HG02981 (cell line): ENCODE measurements around the gene ZBTB22.
"Not testable (repeated sequence)": the region's sequence is repeated elsewhere in the genome, so short reads cannot be mapped to it uniquely, and the experiment has no call there.

Experiments used
- ATAC-seq: cut with Tn5 transposase; IDR thresholded peaks from one replicate; pipeline ENCODE4 v1.9.1; 2021; ENCODE audit warnings: mild to moderate bottlenecking, moderate library complexity; ENCODE audit not compliant: unreplicated experiment

Gene ZBTB22

DNA sequence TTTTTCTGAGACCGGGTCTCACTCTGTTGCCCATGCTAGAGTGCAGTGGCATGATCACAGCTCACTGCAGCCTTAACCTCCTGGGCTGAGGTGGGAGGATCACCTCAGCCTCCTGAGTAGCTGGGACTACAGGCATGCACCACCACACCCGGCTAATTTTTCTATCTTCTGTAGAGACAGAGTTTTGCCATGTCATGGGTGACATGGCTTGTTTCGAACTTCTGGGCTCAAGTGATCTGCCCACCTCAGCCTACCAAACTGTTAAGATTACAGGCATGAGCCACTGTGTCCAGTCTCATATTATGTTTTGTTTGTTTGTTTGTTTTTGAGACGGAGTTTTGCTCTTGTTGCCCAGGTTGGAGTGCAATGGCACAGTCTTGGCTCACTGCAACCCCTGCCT, 32.3 kb downstream of the ZBTB22 start:
- not testable (repeated sequence) for ATAC-seq

DNA sequence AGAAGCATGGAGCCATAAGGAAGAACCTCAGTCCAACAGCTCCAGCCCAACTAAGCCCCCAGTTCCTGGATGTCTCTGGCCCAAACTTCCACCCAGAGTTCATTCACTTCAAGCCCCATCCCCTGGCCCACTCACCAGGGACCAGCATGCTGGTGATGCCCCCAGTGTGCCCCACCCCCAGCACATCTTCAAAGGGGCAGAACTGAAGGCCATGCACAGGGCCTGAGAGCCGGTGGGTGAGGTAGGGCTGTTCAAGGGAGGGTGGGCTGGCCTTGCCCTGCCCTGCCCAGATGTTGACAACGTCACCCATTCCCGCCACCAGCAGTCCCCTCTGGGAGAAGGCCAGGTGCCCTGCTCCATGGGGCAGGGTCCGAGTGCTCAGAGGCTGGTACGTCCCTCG, 37.0 kb downstream of the ZBTB22 start:
- no peak for ATAC-seq

DNA sequence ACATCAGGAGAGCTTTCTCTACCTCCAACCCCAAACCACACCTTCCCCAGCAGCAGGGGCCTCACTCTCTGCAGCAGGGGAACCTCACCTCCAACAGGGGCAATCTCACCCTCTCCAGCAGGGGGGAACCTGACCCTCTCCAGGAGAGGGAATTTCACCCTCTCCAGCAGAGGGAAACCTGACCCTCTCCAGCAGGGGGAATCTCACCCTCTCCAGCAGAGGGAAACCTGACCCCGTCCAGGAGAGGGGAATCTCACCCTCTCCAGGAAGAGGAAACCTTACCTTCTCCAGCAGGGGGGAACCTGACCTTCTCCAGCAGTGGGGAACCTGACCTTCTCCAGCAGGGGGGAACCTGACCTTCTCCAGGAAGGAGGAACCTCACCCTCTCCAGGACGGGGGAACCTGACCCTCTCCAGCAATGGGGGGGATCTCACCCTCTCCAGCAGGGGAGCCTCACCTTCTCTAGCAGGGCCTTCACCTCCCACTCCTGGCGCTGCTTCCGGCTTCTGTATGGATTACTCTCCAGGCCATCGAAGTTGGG, 37.5 kb downstream of the ZBTB22 start:
- no peak for ATAC-seq

DNA sequence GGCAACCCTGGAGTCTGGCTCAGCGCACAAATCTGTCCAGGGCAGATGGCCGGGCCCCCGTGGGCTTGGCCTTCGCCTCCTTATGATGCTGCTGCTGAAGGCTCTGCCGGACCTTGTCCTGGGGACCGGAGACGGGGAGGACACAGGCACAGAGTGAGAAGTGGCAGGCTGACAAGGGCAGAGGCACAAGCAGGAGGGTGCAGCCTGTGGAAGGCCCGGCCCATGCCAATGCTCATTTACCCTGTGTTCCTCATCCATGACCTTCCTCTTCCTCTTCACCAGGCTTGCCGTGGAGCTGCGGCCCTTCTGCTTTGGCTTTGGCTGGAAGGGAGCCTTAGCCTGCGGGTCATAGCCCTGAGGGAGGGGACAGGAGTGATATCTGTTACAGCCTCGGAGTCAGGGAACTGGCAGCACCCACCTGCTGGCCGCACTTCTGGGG, 38.3 kb downstream of the ZBTB22 start:
- ATAC-seq, result no peak

DNA sequence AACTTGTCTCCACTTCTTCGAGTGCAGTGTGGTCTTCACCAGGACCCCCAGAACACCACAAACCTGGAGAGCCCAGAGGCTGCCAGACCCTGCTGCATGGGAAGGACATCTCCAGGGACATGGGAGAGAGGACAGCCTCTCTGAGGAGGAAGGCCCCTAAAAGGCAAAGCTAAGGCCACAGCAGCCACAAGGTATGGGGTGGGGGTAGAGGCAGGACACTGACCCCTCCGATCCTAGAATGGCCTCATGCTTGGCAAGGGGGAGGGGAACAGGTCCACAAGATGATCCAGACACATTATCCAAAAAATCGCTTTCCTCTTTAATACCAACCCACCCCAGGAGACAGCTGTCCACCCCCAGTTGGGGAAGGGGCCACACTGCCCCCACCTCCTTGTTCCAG, 38.7 kb downstream of the ZBTB22 start:
- ATAC-seq, result no peak

DNA sequence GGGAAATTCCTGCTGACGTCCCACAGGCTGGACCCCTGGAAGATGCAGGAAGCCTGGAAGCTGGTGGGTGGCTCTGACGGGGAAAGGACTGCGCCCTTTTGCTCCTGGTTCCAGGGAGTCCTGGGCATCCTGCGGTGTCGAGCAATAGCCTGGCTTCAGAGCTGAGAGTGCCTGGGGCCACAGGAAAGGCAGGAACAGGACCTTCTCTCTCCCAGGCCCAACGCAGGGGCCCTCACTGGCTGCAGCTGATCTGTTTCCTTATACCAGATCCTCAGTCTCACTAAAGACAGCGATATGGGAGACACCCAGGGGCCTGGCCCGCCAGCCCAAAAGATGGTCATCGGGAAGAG, 39.2 kb downstream of the ZBTB22 start:
- no peak for ATAC-seq

DNA sequence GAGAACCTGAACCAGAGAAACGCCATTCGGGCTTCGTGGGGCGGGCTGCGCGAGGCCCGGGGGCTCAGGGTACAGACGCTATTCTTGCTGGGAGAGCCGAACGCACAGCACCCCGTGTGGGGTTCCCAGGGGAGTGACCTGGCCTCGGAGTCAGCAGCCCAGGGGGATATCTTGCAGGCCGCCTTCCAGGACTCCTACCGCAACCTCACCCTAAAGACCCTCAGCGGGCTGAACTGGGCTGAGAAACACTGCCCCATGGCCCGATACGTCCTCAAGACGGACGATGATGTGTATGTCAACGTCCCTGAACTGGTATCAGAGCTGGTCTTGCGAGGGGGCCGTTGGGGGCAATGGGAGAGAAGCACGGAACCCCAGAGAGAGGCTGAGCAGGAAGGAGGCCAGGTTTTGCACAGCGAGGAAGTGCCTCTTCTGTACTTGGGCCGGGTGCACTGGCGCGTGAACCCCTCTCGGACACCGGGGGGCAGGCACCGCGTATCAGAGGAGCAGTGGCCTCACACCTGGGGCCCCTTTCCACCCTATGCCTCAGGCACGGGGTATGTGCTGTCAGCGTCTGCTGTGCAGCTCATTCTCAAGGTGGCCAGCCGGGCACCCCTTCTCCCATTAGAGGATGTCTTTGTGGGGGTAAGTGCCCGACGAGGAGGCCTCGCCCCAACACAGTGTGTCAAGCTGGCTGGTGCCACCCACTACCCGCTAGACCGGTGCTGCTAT, 39.7 kb downstream of the ZBTB22 start:
- ATAC-seq, result no peak

DNA sequence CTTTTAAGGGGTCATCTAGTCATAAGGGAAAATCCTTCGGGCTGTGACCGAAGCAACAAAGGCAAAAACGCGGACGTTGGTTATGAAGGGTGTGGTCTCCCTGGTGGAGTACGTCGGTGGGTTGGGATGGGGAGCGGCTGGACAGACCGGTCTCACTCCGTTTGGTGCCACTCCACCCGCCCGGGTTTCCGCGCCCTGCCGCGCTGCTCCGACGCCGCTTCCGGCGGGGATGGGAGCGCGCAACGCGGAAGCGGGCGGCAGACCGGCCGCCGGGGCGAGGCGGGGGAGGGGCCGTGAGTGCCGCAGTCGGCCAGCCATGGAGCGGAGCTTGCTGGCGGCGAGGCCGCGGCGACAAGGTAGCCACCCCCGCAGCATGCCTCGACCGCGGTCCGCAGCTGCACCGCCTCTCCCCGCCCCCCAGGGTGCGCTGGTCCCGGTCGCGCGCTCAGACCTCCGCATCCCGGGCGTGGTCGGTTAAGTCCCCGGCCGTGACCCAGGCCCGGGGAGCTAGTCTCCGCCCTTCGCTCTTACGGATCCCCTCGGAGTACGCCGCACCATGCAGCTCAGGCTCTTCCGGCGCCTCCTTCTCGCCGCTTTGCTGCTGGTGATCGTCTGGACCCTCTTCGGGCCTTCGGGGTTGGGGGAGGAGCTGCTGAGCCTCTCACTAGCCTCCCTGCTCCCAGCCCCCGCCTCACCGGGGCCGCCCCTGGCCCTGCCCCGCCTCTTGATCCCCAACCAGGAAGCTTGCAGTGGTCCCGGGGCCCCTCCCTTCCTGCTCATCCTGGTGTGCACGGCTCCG, 40.5 kb downstream of the ZBTB22 start, which contains the start of gene B3GALT4:
B3GALT4 (plus strand) TSS at position 260 of the 799 bp plus-strand sequence; CDS start at position 557, 297 bp downstream.
- no peak for ATAC-seq

DNA sequence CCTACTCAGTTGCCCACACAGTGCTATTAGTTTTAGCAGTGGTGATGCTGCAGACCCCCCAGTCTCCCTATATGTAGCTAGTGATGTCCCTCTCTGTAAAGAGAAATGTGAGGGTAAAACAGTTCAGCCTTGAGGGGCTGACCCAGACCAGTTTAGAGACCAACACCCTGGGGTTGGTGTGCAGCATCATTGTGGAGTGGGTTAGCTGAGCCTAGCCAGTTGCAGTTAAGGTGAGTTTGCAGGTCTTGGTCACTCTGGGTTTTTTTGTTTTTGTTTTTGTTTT, 41.0 kb downstream of the ZBTB22 start:
- ATAC-seq, result no peak

DNA sequence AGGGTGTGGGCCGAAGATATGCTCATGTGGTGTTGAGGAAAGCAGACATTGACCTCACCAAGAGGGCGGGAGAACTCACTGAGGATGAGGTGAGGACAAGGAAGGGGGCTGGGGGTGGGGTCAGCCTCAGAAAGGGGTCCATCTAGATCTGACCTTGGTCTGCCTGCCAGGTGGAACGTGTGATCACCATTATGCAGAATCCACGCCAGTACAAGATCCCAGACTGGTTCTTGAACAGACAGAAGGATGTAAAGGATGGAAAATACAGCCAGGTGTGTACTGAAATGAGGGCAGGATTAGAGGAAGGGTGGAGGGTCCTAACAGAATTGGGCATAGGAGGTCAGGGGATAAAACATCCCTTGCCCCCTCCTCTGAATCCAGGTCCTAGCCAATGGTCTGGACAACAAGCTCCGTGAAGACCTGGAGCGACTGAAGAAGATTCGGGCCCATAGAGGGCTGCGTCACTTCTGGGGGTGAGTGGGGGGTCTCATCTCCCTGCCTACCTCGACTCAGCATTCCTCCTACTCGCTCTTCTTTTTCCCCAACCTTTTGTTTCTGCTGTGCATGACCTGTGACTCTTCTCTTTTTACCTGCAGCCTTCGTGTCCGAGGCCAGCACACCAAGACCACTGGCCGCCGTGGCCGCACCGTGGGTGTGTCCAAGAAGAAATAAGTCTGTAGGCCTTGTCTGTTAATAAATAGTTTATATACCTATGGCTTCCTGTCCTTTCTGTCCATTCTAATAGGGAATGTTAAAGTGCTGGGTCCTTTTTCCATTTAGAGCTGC, 41.6 kb downstream of the ZBTB22 start:
- ATAC-seq, result not testable (repeated sequence)

DNA sequence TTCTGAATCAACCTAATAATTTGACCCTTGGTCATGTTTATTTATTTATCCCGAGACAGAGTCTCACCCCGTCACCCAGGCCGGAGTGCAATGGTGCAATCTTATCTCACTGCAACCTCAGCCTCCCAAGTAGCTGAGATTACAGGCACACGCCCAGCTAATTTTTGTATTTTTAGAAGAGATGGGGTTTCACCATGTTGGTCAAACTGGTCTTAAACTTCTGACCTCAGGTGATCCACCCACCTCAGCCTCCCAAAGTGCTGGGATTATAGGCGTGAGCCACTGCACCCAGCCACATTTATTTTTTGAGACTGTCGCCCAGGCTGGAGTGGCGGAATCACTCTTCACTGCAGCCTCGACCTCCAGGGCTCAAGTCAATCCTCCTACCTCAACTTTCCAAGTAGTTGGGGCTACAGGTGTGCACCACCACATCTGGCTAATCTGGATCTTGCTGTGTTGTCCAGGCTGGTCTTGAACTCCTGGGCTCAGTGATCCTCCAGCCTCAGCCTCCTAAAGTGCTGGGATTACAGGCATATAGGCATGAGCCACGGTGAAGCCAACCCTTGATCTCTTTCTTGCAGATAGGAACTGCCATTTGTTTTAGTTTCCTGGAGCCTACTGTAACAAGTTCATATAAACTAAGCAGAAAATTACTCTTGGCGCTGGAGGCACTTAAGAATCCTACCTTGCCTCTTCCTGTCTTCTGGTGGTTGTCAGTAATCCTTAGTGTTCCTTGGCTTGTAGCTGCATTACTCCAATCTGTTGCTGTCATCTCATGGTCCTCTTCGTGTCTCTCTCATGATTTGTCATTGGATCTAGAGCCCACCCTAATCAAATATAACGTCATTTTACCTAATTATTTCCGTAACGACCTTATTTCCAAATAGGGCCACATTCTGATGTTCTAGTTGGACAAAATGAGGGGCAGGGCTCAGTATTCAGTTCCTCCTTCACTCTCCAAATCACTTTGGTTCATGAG, 43.3 kb downstream of the ZBTB22 start:
- no peak for ATAC-seq

DNA sequence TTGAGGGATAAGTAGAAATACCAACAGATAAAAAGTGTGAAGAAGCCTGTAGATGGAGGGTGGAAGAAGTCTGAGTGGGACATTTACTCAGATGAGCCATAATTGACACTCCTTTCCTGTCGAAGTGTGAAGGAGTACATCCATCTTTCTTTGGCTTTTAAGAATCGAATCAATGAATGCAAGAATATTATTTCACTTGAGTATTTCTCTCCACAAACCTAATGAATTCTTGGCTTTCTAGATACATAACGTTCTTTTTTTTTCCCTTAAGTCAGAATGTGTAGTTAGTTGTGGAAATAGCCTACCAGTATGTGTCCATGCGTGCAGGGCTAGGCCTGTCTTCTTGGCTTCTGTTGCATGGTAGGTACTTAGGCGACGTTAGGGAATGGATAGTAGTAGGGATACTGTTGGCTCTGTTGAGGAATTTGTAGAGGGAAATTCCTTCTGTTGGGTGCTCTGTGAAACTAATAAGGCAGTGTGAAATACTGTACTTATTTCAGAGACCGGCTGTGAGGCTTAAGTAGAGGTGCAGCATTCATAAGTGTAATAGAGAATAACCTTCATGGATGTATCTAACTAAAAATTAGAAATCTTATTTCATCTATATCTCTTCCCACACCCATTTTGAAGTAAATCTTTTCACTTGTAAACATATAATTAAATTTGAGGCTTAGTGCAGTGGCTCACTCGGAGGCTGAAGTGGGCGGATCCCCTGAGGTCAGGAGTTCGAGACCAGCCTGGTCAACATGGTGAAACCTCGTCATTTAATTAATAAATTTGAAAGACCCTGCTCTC, 44.2 kb downstream of the ZBTB22 start:
- ATAC-seq, result no peak

DNA sequence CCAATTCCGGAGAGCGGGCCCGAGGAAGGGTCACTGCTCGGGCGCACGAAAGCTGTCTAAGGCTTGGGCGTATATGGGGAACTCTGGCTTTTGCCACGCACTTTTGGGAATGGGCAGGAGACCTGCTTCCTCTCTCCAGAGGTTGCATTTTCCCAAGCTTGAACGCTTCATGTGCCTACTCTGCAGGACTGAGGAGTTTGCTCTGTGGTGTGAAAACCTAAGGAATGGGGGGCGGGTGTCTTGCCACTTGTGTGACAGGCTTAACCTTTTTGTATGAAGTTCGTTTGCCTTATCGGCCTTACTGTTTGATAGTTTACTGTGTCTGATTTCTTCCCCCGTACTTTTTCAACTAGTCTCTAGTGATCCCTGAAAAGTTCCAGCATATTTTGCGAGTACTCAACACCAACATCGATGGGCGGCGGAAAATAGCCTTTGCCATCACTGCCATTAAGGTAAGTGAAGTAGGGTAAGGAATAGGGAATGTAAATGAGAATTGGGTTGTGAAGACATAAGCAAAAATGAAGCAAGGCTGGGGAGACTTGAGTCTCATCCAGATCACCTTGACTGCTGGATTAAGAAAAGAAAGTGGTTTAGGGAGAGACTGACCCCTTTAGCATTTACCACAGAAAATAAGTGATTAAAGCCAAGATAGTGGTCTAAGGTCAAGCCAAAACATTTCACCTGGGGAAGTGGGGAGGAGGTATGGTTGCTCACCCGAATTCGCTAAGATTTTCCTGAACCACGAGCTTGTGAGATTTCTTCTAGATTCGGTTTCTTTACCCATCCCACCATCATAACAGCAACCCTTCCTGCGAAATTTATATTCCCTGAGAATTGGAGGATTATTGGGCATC, 45.0 kb downstream of the ZBTB22 start:
- peak; percentile 8 for ATAC-seq

DNA sequence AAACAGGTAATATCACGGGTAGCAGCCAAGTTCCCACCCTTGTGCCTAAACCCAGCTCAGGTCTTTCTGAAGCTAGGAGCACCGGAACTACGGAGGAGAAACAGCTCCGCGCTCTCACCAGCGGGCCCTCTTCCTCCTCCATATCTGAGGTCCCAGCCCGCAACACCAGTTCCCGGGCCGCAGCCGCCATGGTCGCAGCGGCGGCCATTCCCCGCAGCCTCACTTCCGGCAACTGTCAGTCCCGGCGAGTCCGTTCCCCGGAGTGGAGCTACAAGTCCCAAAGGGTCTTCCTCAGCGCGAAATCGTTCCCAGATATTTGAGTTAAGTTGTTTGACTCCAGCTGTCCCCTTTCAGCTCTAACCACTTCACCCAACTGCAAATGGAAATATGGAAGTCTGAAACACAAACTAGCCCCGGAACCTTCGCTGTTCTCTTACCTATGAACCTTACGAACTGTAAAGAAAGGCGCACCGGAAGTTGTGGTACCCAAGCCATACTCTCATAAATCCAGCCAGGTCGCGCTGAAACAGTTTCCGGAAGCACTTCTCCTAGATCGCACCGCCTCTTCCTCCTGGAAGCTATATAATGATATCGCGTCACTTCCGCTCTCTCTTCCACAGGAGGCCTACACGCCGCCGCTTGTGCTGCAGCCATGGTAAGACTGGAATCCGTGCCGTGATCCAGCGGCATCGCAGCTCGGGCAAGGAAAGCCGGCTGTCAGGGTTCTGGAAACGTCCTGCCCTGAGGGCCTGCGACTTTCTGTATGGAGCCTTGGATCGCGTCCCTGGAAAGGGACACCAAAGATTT, 45.9 kb downstream of the ZBTB22 start, which contains the start of the genes RPS18 and VPS52:
RPS18 (plus strand) TSS at position 608 of the 807 bp plus-strand sequence; CDS start at position 653, 45 bp downstream.
VPS52 (minus strand) TSS at position 409 of the 807 bp plus-strand sequence; CDS start at position 208, 201 bp downstream.
- peak; percentile 83 for ATAC-seq

DNA sequence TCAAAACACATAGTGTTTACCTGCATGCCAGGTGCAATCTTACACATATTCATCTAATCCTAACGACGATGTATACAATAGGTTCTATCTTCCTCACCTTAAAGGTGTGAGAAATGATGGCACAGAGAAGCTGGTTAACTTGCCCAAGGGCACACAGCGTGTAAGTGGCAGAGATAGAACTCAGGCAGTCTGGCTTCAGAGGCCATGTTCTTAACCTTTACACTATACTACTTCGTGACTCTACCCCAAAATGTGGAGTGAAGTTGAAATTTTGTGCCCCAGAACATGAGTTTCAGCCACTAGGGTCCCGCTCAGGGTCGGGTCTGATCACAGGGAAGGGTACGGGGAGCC, 46.5 kb downstream of the ZBTB22 start:
- ATAC-seq, result no peak
